IPS-15b (cell line): ENCODE data around the gene SDK1.

Experiments
- H3K27me3 ChIP-seq: one replicate; pipeline ENCODE4 v1.6.1; 2013; ENCODE audit warnings: low read length; ENCODE audit not compliant: control insufficient read depth, insufficient read depth
- H3K36me3 ChIP-seq: one replicate; pipeline ENCODE4 v1.6.1; 2013; ENCODE audit warnings: low read length; ENCODE audit not compliant: control insufficient read depth, insufficient read depth
- H3K4me1 ChIP-seq: one replicate; pipeline ENCODE4 v1.6.1; 2013; ENCODE audit warnings: mild to moderate bottlenecking, low read length; ENCODE audit not compliant: control insufficient read depth, insufficient read depth
- H3K4me3 ChIP-seq: one replicate; pipeline ENCODE4 v1.5.1; 2013; ENCODE audit warnings: low read depth, low read length
- H3K9ac ChIP-seq: one replicate; pipeline ENCODE4 v1.6.1; 2013; ENCODE audit warnings: low read depth, mild to moderate bottlenecking, low read length
- H3K9me3 ChIP-seq: one replicate; pipeline ENCODE4 v1.6.1; 2013; ENCODE audit warnings: mild to moderate bottlenecking, low read length; ENCODE audit not compliant: control insufficient read depth, insufficient read depth

Gene SDK1

DNA sequence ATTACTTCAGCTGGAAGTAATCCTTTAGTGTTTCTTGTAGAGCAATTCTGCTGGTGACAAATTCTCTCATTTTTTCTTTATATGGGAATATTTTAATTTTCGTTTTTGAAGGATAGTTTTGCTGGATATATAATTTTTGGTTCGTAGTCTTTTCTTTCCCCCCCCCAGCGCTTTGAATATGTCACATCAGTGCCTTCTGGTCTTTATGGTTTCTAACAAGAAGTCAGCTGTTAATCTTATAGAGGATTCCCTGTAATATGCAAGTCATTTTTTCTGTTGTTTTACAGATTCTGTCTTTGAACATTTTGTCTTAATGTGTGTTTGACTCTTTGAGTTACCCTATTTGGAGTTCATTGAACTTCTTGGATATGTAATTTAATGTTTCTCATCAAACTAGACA, 96.3 kb downstream of the SDK1 start:
- H3K9ac ChIP-seq: no peak overlapping the region
- no peaks in the 10 kb centered on the region for H3K9me3 ChIP-seq
- H3K4me3 ChIP-seq: no peak overlapping the region
- no peaks in the 10 kb centered on the region for H3K4me1 ChIP-seq
- H3K36me3 ChIP-seq: no peaks in the 10 kb centered on the region
- no peaks in the 10 kb centered on the region for H3K27me3 ChIP-seq

DNA sequence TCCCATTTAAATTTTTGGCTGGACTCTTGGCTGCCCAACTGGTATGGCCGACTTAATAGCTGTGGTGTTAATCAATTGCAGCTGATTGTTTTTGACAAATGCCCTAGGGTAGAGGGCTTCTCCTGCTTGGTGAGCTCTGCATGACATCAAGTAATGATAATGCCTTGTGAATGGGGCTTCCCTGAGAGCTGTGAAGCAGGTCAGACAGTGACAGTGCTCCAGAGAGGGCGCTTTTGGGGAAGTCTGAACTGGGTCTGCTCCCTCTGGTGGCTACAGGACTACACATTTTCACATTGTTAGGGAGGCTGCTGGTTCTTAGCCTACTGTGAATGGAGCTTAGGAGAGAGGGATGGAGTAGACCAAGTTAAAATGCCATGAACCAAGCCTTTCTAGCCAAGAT, 98.8 kb downstream of the SDK1 start:
- H3K4me1 ChIP-seq: no peaks in the 10 kb centered on the region

DNA sequence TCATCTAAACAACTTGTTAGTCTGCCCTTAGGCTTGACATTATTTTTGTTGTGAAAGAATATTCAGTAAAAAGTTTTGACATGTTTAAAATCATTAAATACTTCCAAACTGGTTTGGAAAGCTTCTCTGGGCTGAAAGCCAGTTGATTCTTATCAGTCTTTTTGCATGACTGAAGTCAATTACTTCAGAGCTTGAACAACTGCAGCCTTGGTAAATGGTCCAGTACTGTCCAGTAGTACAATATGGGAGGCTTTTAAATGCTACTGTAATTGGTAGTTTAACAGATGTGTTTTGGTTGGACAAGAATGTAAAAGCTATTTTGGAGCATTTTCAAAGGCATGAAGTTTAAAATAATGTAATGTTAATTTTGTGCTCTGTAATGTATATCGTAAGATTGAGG, 103.4 kb downstream of the SDK1 start:
- H3K36me3 ChIP-seq: no peaks in the 10 kb centered on the region
- H3K4me1 ChIP-seq: no peaks in the 10 kb centered on the region

More for the DNA sequence above, 98.8 kb downstream of the SDK1 start:
- no peak overlapping the region for H3K9ac ChIP-seq
- no peak overlapping the region for H3K4me3 ChIP-seq
- no peaks in the 10 kb centered on the region for H3K27me3 ChIP-seq
- no peaks in the 10 kb centered on the region for H3K9me3 ChIP-seq
- H3K36me3 ChIP-seq: no peaks in the 10 kb centered on the region

DNA sequence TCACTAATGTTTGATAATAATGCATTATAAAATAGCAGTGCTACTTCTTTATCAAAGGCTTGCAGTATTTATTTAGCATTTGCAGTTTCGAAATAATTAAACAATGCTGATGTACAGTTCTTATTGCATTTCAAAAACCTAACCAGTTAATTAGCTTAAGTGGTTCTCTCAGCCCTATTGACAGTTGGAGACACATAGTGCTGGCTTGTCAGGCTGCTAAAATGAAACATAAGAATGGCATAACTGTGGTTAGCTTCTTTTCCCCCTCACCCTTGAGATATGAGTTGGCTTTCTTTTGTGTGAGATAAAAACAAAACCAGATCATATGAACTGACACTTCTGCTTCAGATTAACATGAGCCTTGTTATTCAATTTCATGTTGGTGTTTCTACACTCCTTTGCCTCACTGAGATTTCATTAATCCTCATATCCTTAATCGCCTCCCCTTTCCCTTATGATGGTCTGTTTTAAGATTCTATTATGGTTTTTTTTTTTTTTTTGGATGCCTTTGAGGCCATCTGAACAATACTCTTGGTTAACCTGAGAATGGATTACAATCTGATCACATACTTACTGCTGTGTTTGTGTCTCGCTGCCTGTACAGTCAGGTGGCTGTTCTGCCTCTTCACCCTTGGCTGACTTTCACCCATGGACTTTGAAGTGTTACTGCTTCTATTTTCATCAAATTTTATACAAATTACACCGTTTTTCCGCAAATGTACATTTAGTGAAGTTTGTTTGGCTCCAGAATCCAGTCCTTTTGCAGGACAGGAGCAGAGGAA, 108.0 kb downstream of the SDK1 start:
- Histone ChIP-seq H3K4me1 (no peaks in the 10 kb centered on the region), H3K4me3 (no peak overlapping the region), H3K36me3 (no peaks in the 10 kb centered on the region), H3K9ac (no peak overlapping the region), H3K27me3 (no peaks in the 10 kb centered on the region), H3K9me3 (no peaks in the 10 kb centered on the region)

More for the DNA sequence above, 103.4 kb downstream of the SDK1 start:
- Histone ChIP-seq H3K9me3 (no peaks in the 10 kb centered on the region), H3K4me3 (no peak overlapping the region), H3K27me3 (no peaks in the 10 kb centered on the region), H3K9ac (no peak overlapping the region)

DNA sequence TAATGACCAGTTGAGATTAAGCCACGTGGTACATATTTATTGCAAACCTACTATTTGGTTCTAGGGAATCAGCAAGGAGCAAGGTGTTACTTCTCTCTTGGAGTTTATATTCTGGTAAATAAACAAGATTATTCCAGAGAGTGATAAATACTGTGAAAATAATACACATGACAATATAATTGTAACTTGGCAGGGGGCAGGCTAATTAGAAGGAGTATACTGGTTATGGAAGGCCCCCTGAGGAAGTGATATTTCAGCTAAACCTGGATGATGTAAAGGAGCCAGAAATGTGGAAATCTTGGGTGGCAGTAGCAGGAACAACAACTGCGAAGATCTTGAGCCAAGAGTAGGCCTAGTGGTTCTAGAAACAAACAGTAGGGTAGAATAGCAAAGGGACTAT, 111.8 kb downstream of the SDK1 start:
- Histone ChIP-seq H3K9ac (no peak overlapping the region), H3K4me1 (no peaks in the 10 kb centered on the region), H3K9me3 (no peaks in the 10 kb centered on the region), H3K27me3 (no peaks in the 10 kb centered on the region), H3K36me3 (no peaks in the 10 kb centered on the region), H3K4me3 (no peak overlapping the region)

DNA sequence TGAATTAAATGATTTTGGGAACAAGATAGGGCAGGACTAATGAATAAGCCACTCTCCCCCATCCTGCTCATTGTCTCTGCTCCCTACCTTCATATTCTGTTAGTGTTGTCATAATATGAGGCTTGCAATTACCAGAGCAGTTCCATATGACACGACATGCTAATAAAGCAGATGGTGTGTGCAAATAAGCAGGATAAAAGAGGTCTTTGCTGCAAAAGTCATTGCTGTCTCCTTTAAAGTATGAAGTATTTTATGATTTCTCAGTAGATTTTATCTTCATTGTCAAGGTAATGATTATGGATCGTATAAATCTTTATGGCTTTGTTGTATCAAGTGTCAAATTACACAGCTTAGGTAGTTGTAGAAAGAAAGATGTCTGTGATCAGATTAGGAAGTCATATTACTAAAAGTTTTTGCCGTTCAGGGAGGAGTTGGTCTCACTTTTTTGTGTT, 114.8 kb downstream of the SDK1 start:
- no peaks in the 10 kb centered on the region for H3K27me3 ChIP-seq
- H3K36me3 ChIP-seq: no peaks in the 10 kb centered on the region
- no peak overlapping the region for H3K4me3 ChIP-seq
- H3K9ac ChIP-seq: no peak overlapping the region
- no peaks in the 10 kb centered on the region for H3K9me3 ChIP-seq
- no peaks in the 10 kb centered on the region for H3K4me1 ChIP-seq

DNA sequence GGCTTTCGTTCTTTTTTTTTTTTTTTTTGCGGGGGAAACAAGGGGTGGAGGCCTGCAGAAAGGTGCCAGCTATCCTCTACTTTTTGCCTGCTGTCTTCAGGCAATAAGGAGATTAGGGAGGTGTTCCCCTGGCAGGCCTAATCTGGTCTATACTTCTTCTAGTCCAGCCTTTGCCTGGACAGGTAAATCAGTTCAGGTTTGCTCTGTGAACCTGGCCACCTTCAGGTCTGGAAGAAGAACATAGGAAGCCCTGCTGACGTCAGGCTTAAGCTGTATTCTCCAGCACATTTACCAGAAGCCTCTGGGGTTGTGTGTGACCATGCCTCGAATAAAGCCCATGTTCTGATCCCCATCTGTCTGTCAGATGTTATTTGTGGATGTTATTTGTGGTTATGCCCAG, 115.4 kb downstream of the SDK1 start:
- Histone ChIP-seq H3K27me3 (no peaks in the 10 kb centered on the region), H3K4me3 (no peak overlapping the region), H3K36me3 (no peaks in the 10 kb centered on the region), H3K9ac (no peak overlapping the region), H3K9me3 (no peaks in the 10 kb centered on the region), H3K4me1 (no peaks in the 10 kb centered on the region)

DNA sequence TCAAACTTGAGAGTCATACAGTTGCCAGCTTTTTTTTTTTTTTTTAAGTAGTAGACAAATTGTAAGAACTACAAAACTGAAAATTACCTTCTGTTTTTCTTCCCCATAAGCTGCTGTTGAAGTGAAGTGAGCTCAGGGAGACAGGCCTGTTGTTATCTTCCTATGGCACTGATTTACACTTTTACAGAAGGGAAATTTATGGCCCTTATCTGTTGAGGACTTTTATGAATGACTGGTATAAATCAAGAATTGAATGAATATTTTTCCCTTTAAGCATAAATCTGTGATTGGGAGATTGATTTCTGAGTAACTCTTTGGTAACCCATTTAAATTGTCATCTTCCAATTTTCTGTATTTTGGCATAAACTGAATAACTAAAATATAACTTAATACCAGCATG, 124.0 kb downstream of the SDK1 start:
- Histone ChIP-seq H3K4me3 (no peak overlapping the region), H3K36me3 (no peaks in the 10 kb centered on the region), H3K4me1 (peaks cover 4% of the 10 kb centered on the region), H3K27me3 (no peaks in the 10 kb centered on the region), H3K9me3 (no peaks in the 10 kb centered on the region), H3K9ac (no peak overlapping the region)

DNA sequence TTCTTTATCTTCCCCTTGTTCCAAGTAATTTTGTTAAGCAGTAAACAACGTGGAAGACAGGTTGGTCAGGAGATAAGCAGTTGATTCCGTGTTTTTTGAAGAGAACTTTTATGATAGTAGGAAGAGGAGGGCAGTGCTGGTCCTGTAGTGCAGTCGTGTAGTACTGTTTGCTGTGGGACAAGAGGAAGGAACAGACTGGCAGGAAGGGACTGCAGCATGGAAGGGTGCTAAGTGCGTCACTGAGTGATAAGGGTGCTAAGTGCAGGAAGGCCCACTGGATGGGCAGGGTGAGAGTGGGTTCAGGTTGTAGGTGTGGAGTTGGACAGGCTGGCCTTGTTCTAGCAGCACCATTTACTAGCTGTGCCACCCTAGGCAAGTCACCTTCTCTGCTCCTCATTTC, 125.0 kb downstream of the SDK1 start:
- H3K9ac ChIP-seq: no peak overlapping the region
- H3K36me3 ChIP-seq: no peaks in the 10 kb centered on the region
- H3K4me3 ChIP-seq: no peak overlapping the region
- no peaks in the 10 kb centered on the region for H3K27me3 ChIP-seq
- H3K4me1 ChIP-seq: peaks cover 8% of the 10 kb centered on the region
- no peaks in the 10 kb centered on the region for H3K9me3 ChIP-seq

DNA sequence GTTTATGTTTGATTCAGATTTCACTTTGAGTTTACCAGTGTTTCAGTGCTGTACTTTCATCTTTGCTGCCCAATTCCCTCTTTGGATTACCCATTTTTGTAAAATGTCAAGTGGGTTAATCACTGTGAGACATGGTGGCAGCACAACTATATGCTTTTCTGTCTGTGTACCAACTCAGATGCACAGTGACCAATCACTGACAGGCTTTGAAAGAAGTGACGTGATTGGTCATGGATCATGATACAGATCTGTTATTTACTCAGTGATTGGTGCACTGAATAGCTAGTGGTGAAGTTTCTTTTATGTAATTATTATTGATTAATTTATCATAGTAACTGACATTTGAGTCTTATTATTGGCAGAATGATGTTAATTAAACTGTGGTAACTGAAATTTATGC, 126.9 kb downstream of the SDK1 start:
- H3K27me3 ChIP-seq: no peaks in the 10 kb centered on the region
- H3K4me1 ChIP-seq: peaks cover 8% of the 10 kb centered on the region
- no peak overlapping the region for H3K9ac ChIP-seq
- no peak overlapping the region for H3K4me3 ChIP-seq
- H3K9me3 ChIP-seq: no peaks in the 10 kb centered on the region
- no peaks in the 10 kb centered on the region for H3K36me3 ChIP-seq

DNA sequence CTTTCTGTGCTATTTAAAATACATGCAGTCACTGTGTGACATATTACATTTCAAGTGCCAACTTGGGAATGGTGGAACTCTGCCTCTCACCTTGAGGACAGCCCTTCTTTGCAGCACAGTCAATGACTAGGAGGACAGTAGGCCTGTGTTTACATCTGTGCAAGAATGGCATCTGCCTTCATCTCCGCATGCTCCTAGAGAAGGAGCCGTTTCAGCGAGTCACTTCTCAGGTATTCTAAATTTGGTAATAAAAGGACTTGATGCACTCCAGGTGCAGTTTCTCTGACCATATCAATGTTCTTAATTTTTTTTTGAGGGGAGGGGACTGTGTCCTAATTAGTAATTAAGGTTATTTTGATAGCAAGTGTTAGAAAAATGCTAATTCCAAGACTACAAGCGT, 128.9 kb downstream of the SDK1 start:
- peaks cover 8% of the 10 kb centered on the region for H3K4me1 ChIP-seq
- no peak overlapping the region for H3K4me3 ChIP-seq
- no peaks in the 10 kb centered on the region for H3K9me3 ChIP-seq
- no peak overlapping the region for H3K9ac ChIP-seq
- H3K27me3 ChIP-seq: no peaks in the 10 kb centered on the region
- no peaks in the 10 kb centered on the region for H3K36me3 ChIP-seq

DNA sequence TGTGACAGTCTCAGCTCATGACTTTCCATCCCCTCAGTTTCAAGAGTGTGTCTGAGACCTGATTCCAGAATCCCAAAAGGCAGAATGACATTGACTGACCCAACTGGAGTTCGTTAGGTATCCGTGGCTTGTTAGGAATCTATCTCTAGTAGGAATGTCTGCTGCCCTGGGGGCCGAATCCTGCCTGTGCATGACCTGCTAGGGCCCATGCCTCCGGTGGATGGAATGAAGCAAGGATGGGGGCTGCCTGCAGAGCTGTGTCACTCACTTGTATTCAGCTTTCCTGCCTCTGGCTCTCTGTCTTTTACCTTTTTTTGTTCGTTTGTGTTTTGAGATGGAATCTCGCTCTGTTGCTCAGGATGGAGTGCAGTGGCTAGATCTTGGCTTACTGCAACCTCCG, 129.5 kb downstream of the SDK1 start:
- no peak overlapping the region for H3K4me3 ChIP-seq
- no peaks in the 10 kb centered on the region for H3K9me3 ChIP-seq
- no peaks in the 10 kb centered on the region for H3K36me3 ChIP-seq
- no peaks in the 10 kb centered on the region for H3K27me3 ChIP-seq
- H3K9ac ChIP-seq: no peak overlapping the region
- peaks cover 8% of the 10 kb centered on the region for H3K4me1 ChIP-seq
